RPMI8226 (cell line): Measurements from ENCODE around the gene TMEM131.

Experiments used
- DNase-seq: peaks from one replicate; pipeline ENCODE4 v3.0.0-alpha.2; 2015

TMEM131 gene

GRCh38 chr2:97797355-97797754 lies 198.4 kb downstream of the TMEM131 start:
- no peak for DNase-seq

DNA sequence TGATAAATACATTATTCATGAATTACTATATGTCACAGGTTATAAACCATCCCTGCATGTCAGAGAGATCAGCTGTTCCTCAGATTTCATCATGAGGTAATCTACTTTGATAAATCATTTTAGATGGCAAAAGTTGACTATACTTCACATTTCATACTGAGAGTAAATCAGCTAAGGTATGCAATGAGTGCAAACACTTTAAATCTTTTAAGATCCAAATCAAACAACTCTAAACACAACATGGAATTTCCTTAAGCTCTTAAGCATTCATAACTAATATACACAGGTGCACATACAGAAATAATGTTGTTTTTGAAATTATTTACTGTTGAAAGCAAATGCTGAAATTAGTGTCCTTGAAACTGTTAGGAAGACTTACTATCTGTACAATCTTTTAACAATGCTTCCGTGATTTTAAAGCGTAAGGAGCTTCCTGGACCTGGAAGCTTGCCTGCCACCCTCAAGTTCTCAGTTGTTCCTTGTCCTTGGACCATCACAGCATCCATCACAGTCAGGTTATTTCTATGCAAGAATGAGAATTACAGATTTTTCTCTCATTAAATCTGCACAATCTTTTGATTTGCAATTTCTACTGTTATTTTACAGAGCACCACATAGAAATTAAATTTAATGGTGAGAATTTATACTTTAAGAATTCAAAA lies 199.2 kb downstream of the TMEM131 start:
- no peak for DNase-seq

GRCh38 chr2:97792416-97792815 lies 203.3 kb downstream of the TMEM131 start:
- no peak for DNase-seq

- no peak for DNase-seq
These were observed 206.6 kb downstream of the TMEM131 start for GRCh38 chr2:97788986-97789644.

- DNase-seq, result no peak
These were observed 209.9 kb downstream of the TMEM131 start for GRCh38 chr2:97785818-97786217.

- DNase-seq, result no peak
These were observed 210.8 kb downstream of the TMEM131 start for GRCh38 chr2:97784953-97785352.

- DNase-seq, result no peak
These were observed 213.8 kb downstream of the TMEM131 start for GRCh38 chr2:97781981-97782380.

GRCh38 chr2:97779141-97779540 lies 216.6 kb downstream of the TMEM131 start:
- no peak for DNase-seq

DNA sequence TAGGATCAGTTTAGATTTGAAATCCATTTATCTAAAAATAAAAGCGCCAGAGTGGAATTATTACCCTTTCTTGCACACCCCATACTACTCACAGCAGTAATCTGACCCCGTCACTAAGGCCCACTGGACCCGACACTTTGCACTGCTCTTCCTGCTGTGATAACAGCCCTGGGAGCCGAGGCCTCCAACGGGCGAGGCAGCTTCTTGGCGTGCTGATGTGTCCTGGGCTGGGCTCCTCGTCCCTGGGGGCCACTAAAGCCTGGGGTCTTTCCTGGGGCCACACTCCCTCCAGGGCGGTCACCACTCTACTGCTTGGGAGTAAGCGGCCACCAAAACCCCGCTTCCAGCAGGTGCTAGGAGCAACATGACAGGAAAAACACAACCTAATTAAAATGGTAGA lies 220.7 kb downstream of the TMEM131 start:
- no peak for DNase-seq

DNA sequence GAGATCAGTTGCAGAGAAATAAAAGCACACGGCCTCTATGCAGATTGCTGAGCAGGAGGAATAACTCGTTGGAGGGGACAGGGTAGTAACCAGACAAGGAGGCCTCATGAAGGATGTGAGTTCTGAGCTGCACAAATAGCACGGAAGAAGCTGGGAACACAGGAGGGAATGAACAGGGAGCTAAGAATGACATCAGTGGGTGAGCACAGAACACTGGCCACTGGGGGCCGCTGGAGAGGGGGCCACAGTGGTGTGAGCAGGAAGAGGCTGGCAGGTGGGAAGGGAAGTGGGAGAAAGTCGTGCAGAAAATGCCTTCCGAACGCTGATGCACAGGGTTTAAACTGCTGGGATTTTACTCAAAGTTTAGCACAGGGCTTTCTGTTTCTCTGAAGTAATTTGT lies 221.3 kb downstream of the TMEM131 start:
- no peak for DNase-seq

DNA sequence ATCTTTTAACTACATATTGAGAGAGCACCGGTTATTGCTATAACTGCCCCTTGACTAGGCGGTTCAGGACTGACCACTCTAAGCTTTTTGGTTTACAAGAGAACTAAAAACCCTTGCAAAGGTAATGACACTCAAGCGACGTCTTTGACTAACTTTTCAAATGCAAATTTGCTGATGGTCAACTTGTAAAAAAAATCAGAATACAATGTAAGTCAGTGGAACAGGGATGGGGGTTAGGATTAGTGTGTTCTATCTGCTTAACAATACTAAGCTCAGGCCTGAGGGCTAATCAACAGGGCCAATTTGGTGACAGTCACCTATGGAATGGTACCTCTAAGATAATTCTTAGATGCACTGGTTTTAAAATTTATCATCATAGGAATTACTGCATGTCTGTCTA lies 225.3 kb downstream of the TMEM131 start:
- DNase-seq, result no peak

GRCh38 chr2:97769711-97770110 lies 226.0 kb downstream of the TMEM131 start:
- DNase-seq, result no peak

GRCh38 chr2:97769308-97769707 lies 226.4 kb downstream of the TMEM131 start:
- no peak for DNase-seq

- DNase-seq, result no peak
These were observed 229.2 kb downstream of the TMEM131 start for GRCh38 chr2:97766567-97766966.

DNA sequence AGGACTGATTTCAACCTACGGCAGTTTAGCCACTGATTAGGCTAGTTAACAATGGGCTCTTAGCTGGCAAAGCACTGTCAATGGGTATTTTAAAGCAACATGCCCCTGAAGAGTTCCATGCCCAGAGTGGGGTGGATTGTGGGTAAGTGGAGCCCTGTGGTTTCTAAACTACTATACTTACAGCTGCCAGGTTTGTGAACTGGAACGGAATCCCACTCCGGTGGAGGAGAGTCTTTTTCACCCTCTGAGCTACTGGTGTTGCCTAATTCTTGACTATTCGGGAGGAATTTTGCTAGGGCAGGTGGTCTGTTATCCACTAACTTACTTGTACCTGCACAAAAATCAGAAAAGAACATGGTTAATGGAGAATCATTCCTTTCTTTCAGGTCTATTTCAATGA lies 229.8 kb downstream of the TMEM131 start:
- no peak for DNase-seq

- no peak for DNase-seq
These were observed 231.0 kb downstream of the TMEM131 start for GRCh38 chr2:97764559-97765263.

GRCh38 chr2:97763176-97763845 lies 232.4 kb downstream of the TMEM131 start:
- DNase-seq, result no peak

GRCh38 chr2:97761192-97761591 lies 234.6 kb downstream of the TMEM131 start:
- DNase-seq, result no peak

GRCh38 chr2:97760480-97761049 lies 235.2 kb downstream of the TMEM131 start:
- DNase-seq, result no peak

GRCh38 chr2:97759727-97760407 lies 235.9 kb downstream of the TMEM131 start:
- DNase-seq, result no peak

GRCh38 chr2:97758131-97758705 lies 237.5 kb downstream of the TMEM131 start:
- no peak for DNase-seq

DNA sequence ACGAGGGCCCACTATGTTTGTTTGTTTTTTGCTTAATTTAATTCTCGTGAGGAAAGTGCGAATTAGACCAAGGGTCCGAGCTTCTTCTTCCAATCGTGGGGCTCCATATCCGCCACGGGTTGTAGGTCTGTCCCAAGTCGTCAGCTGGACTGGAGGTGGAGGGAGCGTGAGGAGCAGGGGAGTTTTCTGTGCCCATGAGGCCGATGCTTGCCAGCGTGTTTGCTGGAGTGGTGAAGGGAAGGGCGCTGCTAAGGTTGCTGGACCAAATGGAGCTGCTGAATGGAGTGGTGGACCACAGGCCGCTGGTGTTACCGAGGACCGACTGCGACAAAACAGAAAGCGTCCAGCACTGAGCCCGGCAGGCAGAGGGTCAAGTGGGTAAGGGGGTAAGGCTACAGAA lies 238.7 kb downstream of the TMEM131 start:
- no peak for DNase-seq
